GM12892 (cell line): ENCODE results near the gene TPSAB1.

Source experiments
- POLR2A ChIP-seq: IDR thresholded peaks from 2 replicates; pipeline ENCODE4 v1.6.1; 2011; ENCODE audit warnings: low read depth, low read length, control low read depth
- POLR2AphosphoS5 ChIP-seq: IDR thresholded peaks from 2 replicates; pipeline ENCODE4 v1.6.1; 2011; ENCODE audit warnings: low read depth, low read length, control low read depth
- TAF1 ChIP-seq: IDR thresholded peaks from 2 replicates; pipeline ENCODE4 v1.6.1; 2011; ENCODE audit warnings: low read depth, mild to moderate bottlenecking, control low read depth, low read length, borderline replicate concordance

DNA sequence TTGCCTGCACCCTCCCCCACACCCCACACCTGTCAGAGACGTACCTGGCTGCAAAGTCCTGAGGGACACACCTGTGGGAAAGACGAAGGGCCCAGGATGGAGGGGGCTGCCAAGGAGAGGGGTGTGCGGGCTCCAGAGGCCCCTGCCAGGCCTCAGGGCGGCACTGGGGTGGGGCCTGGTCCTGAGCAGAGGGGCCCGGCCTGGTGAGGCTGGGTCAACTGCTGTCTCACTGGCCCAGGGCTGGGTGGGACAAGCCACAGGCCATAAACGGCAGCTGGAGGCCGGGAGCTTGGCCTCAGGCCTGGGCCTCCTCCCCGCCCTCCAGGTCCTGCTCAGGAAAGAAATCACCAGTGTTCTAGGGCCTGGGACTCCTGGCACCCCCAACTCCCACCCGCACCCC, 15.9 kb upstream of the TPSAB1 start:
- TF ChIP-seq TAF1 (no peak), POLR2AphosphoS5 (no peak), POLR2A (no peak)
